ENCODE data around the gene PRKG1. TPM values are rescaled to one million over a fixed set of nuclear protein-coding genes. Genes with fewer than 3 reads are reported as not detected.

Gene PRKG1
- total and polyA plus RNA-seq, 7 donors: 4.5 to 49.0 (median 31.7) TPM

- peaks cover 20% of the 10 kb centered on the region for H3K4me1 ChIP-seq
- intact Hi-C loops (cut with DNase I): loop anchor here in 1 of 2 donors (10.0 kb wide), 1 partner anchor 784 kb away; no protein-coding TSS in a partner anchor
- no peak overlapping the region for H3K4me3 ChIP-seq
- no peak for TF ChIP-seq CTCF (IDR thresholded peaks at IDR 0.05)
- no peak overlapping the region for H3K27ac ChIP-seq
- DNase-seq (no peak), ATAC-seq (no peak)
- H3K9me3 ChIP-seq: no peaks in the 10 kb centered on the region
- no peaks in the 10 kb centered on the region for H3K36me3 ChIP-seq (ENCODE audit: insufficient read depth in 1 of 2, low read depth in 1 of 2)
- 43 to 51% (median 49%) methylated on average over 1 of the region's 1 CpG for WGBS, 3 donors
- H3K27me3 ChIP-seq (ENCODE audit: insufficient read depth in 3 of 3, low read length in 2 of 3): no peaks in the 10 kb centered on the region
Observed at GRCh38 chr10:51430506-51430905, 356.2 kb downstream of the PRKG1 start.

- no peaks in the 10 kb centered on the region for H3K9me3 ChIP-seq
- TF ChIP-seq CTCF (IDR thresholded peaks at IDR 0.05): no peak
- peak in 1 of 4 donors; percentile 32 for ATAC-seq
- no peaks in the 10 kb centered on the region for H3K27me3 ChIP-seq (ENCODE audit: insufficient read depth in 3 of 3, low read length in 2 of 3)
- no peak for DNase-seq
- no peak overlapping the region for H3K27ac ChIP-seq
- intact Hi-C loops (cut with DNase I): loop anchor here in 1 of 2 donors (10.0 kb wide), 1 partner anchor 781 kb away; no protein-coding TSS in a partner anchor
- H3K4me3 ChIP-seq: no peak overlapping the region
- no peaks in the 10 kb centered on the region for H3K36me3 ChIP-seq (ENCODE audit: insufficient read depth in 1 of 2, low read depth in 1 of 2)
- WGBS, 3 donors: 33 to 52% (median 33%) methylated on average over 4 of the region's 4 CpGs
- H3K4me1 ChIP-seq: peaks cover 20% of the 10 kb centered on the region
Observed at GRCh38 chr10:51433949-51434475, 359.7 kb downstream of the PRKG1 start.

GRCh38 chr10:51436805-51437204 lies 362.5 kb downstream of the PRKG1 start:
- Histone ChIP-seq H3K27ac (no peak overlapping the region), H3K27me3 (ENCODE audit: insufficient read depth in 3 of 3, low read length in 2 of 3) (no peaks in the 10 kb centered on the region), H3K4me3 (no peak overlapping the region), H3K9me3 (no peaks in the 10 kb centered on the region), H3K36me3 (ENCODE audit: insufficient read depth in 1 of 2, low read depth in 1 of 2) (no peaks in the 10 kb centered on the region), H3K4me1 (peaks cover 36% of the 10 kb centered on the region)
- intact Hi-C loops (cut with DNase I): loop anchor here in 1 of 2 donors (10.0 kb wide), 1 partner anchor 778 kb away; no protein-coding TSS in a partner anchor
- TF ChIP-seq CTCF (IDR thresholded peaks at IDR 0.05): no peak
- DNase-seq (no peak), ATAC-seq (peak; percentile 56 to 82 (median 67))
- 85 to 91% (median 89%) methylated on average over 4 of the region's 4 CpGs for WGBS, 3 donors

GRCh38 chr10:51439645-51440044 lies 365.4 kb downstream of the PRKG1 start:
- DNase-seq (no peak), ATAC-seq (no peak)
- H3K27me3 ChIP-seq (ENCODE audit: insufficient read depth in 3 of 3, low read length in 2 of 3): no peaks in the 10 kb centered on the region
- intact Hi-C loops (cut with DNase I): loop anchor here in 1 of 2 donors (10.0 kb wide), 1 partner anchor 775 kb away; no protein-coding TSS in a partner anchor
- no peak for TF ChIP-seq CTCF (IDR thresholded peaks at IDR 0.05)
- WGBS, 3 donors: 48 to 85% (median 61%) methylated on average over 1 of the region's 1 CpG
- H3K27ac ChIP-seq: no peak overlapping the region
- peaks cover 27% of the 10 kb centered on the region for H3K4me1 ChIP-seq
- H3K4me3 ChIP-seq: no peak overlapping the region
- H3K36me3 ChIP-seq (ENCODE audit: insufficient read depth in 1 of 2, low read depth in 1 of 2): no peaks in the 10 kb centered on the region
- no peaks in the 10 kb centered on the region for H3K9me3 ChIP-seq

GRCh38 chr10:51445588-51445987 lies 371.3 kb downstream of the PRKG1 start:
- H3K27ac ChIP-seq: peak overlapping the region; percentile 63
- ATAC-seq: peak; percentile 87 to 96 (median 94)
- H3K4me1 ChIP-seq: peaks cover 52% of the 10 kb centered on the region
- intact Hi-C loops (cut with DNase I): no loop called here
- no peaks in the 10 kb centered on the region for H3K27me3 ChIP-seq (ENCODE audit: insufficient read depth in 3 of 3, low read length in 2 of 3)
- no peak for TF ChIP-seq CTCF (IDR thresholded peaks at IDR 0.05)
- no peaks in the 10 kb centered on the region for H3K9me3 ChIP-seq
- WGBS, 3 donors: 23 to 43% (median 30%) methylated on average over 3 of the region's 3 CpGs
- DNase-seq: no peak
- H3K4me3 ChIP-seq: peak overlapping the region; percentile 29
- no peaks in the 10 kb centered on the region for H3K36me3 ChIP-seq (ENCODE audit: insufficient read depth in 1 of 2, low read depth in 1 of 2)
